Cardiac muscle cell (in vitro differentiated cells and primary cell): ENCODE measurements around the gene POTEF. TPM values are rescaled to one million over a fixed set of nuclear protein-coding genes. Genes with fewer than 3 reads are reported as not detected.
"Not testable (repeated sequence)": the region's sequence is repeated elsewhere in the genome, so short reads cannot be mapped to it uniquely, and the experiment has no call there.

Source experiments
- DNase-seq, 2 donors: peaks; one replicate each; pipeline versions ENCODE4 v3.0.0 to v3.0.0-alpha.2; 2010 to 2017; ENCODE audit warnings: low read depth in 1 of 2, low spot score in 1 of 2
- H3K27ac ChIP-seq: fragments of 200-600 bp; sonication (generic); 2 replicates; pipeline ENCODE4 v1.5.1; 2016
- H3K27me3 ChIP-seq: fragments of 200-600 bp; sonication (generic); 2 replicates; pipeline ENCODE4 v1.6.0; 2016; ENCODE audit warnings: control low read depth
- H3K36me3 ChIP-seq: fragments of 200-600 bp; sonication (generic); 2 replicates; pipeline ENCODE4 v1.5.1; 2016; ENCODE audit warnings: control low read depth
- H3K4me1 ChIP-seq: fragments of 200-600 bp; sonication (generic); 2 replicates; pipeline ENCODE4 v1.8.1; 2017; ENCODE audit warnings: low read depth, mild to moderate bottlenecking, mixed run types
- H3K4me3 ChIP-seq: fragments of 200-600 bp; sonication (generic); 2 replicates; pipeline ENCODE4 v1.5.1; 2016; ENCODE audit warnings: mild to moderate bottlenecking
- H3K9me3 ChIP-seq: fragments of 200-600 bp; sonication (generic); 2 replicates; pipeline ENCODE4 v1.5.1; 2017; ENCODE audit warnings: low read depth, mild to moderate bottlenecking, control low read depth
- CTCF ChIP-seq: IDR thresholded peaks from 2 replicates; pipeline ENCODE4 v1.5.1; 2012; ENCODE audit warnings: low read depth, mild to moderate bottlenecking, low read length
- polyA plus RNA-seq: library from polyadenylated mRNA; unstranded; fragments of >200 nt; fragmentation: Nextera tagmentation; extraction: Ambion mirVana; gene quantifications from 2 replicates; pipeline ENCODE4 v1.2.1, GENCODE V29; 2016
- total RNA-seq: library from RNA; depleted of rRNA; stranded (reverse); fragments of >200 nt; gene quantifications from 2 replicates; pipeline ENCODE4 v1.2.3, GENCODE V29; 2016

Gene POTEF
- total and polyA plus RNA-seq, 2 experiments from 2014 or later, result 14.9 to 39.9 TPM

- not testable (repeated sequence) for H3K27ac ChIP-seq, H3K4me1 ChIP-seq, H3K27me3 ChIP-seq, H3K4me3 ChIP-seq, H3K9me3 ChIP-seq, H3K36me3 ChIP-seq
- DNase-seq, result peak in 1 of 2 donors; percentile 50
- TF ChIP-seq CTCF, result peak; percentile 32
Observed at GRCh38 chr2:130160838-130161705, 32.0 kb upstream of the POTEF start.

GRCh38 chr2:130160131-130160530 lies 31.1 kb upstream of the POTEF start:
- Histone ChIP-seq H3K36me3 (no peaks in the 10 kb centered on the region), H3K4me1 (no peaks in the 10 kb centered on the region), H3K9me3 (no peaks in the 10 kb centered on the region), H3K27ac (no peak overlapping the region), H3K27me3 (no peaks in the 10 kb centered on the region), H3K4me3 (no peak overlapping the region)
- no peak for DNase-seq
- no peak for TF ChIP-seq CTCF

GRCh38 chr2:130159376-130159775 lies 30.4 kb upstream of the POTEF start:
- not testable (repeated sequence) for H3K36me3 ChIP-seq, H3K4me3 ChIP-seq

GRCh38 chr2:130158631-130159030 lies 29.6 kb upstream of the POTEF start:
- Histone ChIP-seq H3K9me3 (no peaks in the 10 kb centered on the region), H3K27me3 (no peaks in the 10 kb centered on the region), H3K4me1 (no peaks in the 10 kb centered on the region), H3K4me3 (no peak overlapping the region), H3K27ac (no peak overlapping the region), H3K36me3 (no peaks in the 10 kb centered on the region)
- TF ChIP-seq CTCF, result no peak
- DNase-seq, result no peak

More at GRCh38 chr2:130159376-130159775, 30.4 kb upstream of the POTEF start:
- H3K4me1 ChIP-seq, H3K27me3 ChIP-seq, H3K9me3 ChIP-seq, H3K27ac ChIP-seq, DNase-seq: not testable (repeated sequence)

- not testable (repeated sequence) for H3K4me1 ChIP-seq, H3K9me3 ChIP-seq, H3K27me3 ChIP-seq, H3K4me3 ChIP-seq, H3K27ac ChIP-seq, H3K36me3 ChIP-seq
- DNase-seq, result peak in 1 of 2 donors; percentile 24
Observed at GRCh38 chr2:130157825-130158514, 28.9 kb upstream of the POTEF start.

- H3K27me3 ChIP-seq, H3K36me3 ChIP-seq, H3K4me1 ChIP-seq, H3K4me3 ChIP-seq, H3K27ac ChIP-seq, H3K9me3 ChIP-seq, DNase-seq: not testable (repeated sequence)
Observed at GRCh38 chr2:130157354-130157753, 28.3 kb upstream of the POTEF start.

GRCh38 chr2:130156624-130157004 lies 27.6 kb upstream of the POTEF start:
- no peak for DNase-seq

More at GRCh38 chr2:130156624-130157004, 27.6 kb upstream of the POTEF start:
- Histone ChIP-seq H3K4me3 (no peak overlapping the region), H3K9me3 (no peaks in the 10 kb centered on the region), H3K27ac (no peak overlapping the region), H3K4me1 (no peaks in the 10 kb centered on the region), H3K27me3 (no peaks in the 10 kb centered on the region), H3K36me3 (no peaks in the 10 kb centered on the region)
- TF ChIP-seq CTCF, result no peak
